HG03025 (cell line): ENCODE data around the gene PLAC9.

ENCODE experiments used
- ATAC-seq: cut with Tn5 transposase; IDR thresholded peaks from one replicate; pipeline ENCODE4 v1.9.1; 2021; ENCODE audit warnings: mild to moderate bottlenecking, moderate library complexity; ENCODE audit not compliant: unreplicated experiment, low FRiP score

Gene PLAC9

GRCh38 chr10:80159166-80159873 is 26.8 kb downstream of the PLAC9 start:
- ATAC-seq = no peak

- ATAC-seq = no peak
Observed at GRCh38 chr10:80160361-80161320, 28.1 kb downstream of the PLAC9 start.

GRCh38 chr10:80161321-80162083 is 29.0 kb downstream of the PLAC9 start:
- no peak for ATAC-seq

- no peak for ATAC-seq
Observed at GRCh38 chr10:80163741-80164341, 31.3 kb downstream of the PLAC9 start.

GRCh38 chr10:80164596-80164995 is 32.1 kb downstream of the PLAC9 start:
- no peak for ATAC-seq

- no peak for ATAC-seq
Observed at GRCh38 chr10:80165173-80165572, 32.6 kb downstream of the PLAC9 start.

GRCh38 chr10:80166581-80167470 is 34.3 kb downstream of the PLAC9 start:
- no peak for ATAC-seq

GRCh38 chr10:80167471-80168161 is 35.1 kb downstream of the PLAC9 start:
- ATAC-seq = no peak

- no peak for ATAC-seq
Observed at GRCh38 chr10:80168162-80168511, 35.6 kb downstream of the PLAC9 start.

- ATAC-seq = no peak
Observed at GRCh38 chr10:80168679-80169380, 36.3 kb downstream of the PLAC9 start.

GRCh38 chr10:80170026-80170425 is 37.5 kb downstream of the PLAC9 start:
- no peak for ATAC-seq

- no peak for ATAC-seq
Observed at GRCh38 chr10:80170641-80171040, 38.1 kb downstream of the PLAC9 start.

- ATAC-seq = no peak
Observed at GRCh38 chr10:80171248-80171660, 38.7 kb downstream of the PLAC9 start.

- ATAC-seq = no peak
Observed at GRCh38 chr10:80172896-80173295, 40.4 kb downstream of the PLAC9 start.

- no peak for ATAC-seq
Observed at GRCh38 chr10:80173466-80173865, 40.9 kb downstream of the PLAC9 start.

- ATAC-seq = no peak
Observed at GRCh38 chr10:80174641-80175395, 42.3 kb downstream of the PLAC9 start.

GRCh38 chr10:80176526-80176925 is 44.0 kb downstream of the PLAC9 start:
- no peak for ATAC-seq
